ENCODE data around the gene RGS12.

The RGS12 gene

DNA sequence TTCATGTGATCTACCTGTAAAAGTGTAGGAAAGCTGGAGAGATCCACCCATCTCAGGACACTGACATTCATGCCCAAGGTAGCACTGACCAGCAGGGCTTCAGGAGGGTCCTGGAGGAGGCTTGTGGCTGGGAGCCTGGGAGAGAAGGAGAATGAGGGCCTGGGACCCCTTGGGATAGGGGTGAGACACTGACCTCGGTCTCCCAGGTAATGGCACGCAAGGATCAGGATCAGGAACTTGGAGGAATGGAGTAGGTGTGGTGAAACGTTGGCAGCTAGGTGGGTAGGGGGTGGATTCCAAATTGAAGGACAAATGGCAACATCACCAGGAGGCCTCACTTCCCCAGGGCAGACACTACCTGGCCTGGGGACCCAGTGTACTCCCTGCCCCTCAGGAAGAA is 12.4 kb upstream of the RGS12 start:
- no peaks in the 10 kb centered on the region for H3K9me3 ChIP-seq (ENCODE audit: low read length)
- no peak overlapping the region for H3K4me3 ChIP-seq (ENCODE audit: low read depth, low read length, poor library complexity, severe bottlenecking)
- H3K79me2 ChIP-seq (ENCODE audit: insufficient read depth, low read length), result no peaks in the 10 kb centered on the region
- H2AFZ ChIP-seq (ENCODE audit: low read length), result no peak overlapping the region
- H3K36me3 ChIP-seq (ENCODE audit: insufficient read depth, low read length), result no peaks in the 10 kb centered on the region
- H4K20me1 ChIP-seq (ENCODE audit: insufficient read depth, low read length), result no peaks in the 10 kb centered on the region
- no peaks in the 10 kb centered on the region for H3F3A ChIP-seq (ENCODE audit: insufficient read depth, low read length)
- H3K9me2 ChIP-seq (ENCODE audit: low read depth, low read length), result no peaks in the 10 kb centered on the region
- no peaks in the 10 kb centered on the region; the same call in 1 of the 2 replicates for H3K27me3 ChIP-seq (ENCODE audit: insufficient read depth, low read length)
- H3K9ac ChIP-seq (ENCODE audit: low read length), result no peak overlapping the region
- no peak overlapping the region for H3K4me2 ChIP-seq (ENCODE audit: low read length)
- no peak for TF ChIP-seq EZH2 (IDR thresholded peaks at IDR 0.05; ENCODE audit: borderline replicate concordance, low read length)
- TF ChIP-seq, protein P1, sequence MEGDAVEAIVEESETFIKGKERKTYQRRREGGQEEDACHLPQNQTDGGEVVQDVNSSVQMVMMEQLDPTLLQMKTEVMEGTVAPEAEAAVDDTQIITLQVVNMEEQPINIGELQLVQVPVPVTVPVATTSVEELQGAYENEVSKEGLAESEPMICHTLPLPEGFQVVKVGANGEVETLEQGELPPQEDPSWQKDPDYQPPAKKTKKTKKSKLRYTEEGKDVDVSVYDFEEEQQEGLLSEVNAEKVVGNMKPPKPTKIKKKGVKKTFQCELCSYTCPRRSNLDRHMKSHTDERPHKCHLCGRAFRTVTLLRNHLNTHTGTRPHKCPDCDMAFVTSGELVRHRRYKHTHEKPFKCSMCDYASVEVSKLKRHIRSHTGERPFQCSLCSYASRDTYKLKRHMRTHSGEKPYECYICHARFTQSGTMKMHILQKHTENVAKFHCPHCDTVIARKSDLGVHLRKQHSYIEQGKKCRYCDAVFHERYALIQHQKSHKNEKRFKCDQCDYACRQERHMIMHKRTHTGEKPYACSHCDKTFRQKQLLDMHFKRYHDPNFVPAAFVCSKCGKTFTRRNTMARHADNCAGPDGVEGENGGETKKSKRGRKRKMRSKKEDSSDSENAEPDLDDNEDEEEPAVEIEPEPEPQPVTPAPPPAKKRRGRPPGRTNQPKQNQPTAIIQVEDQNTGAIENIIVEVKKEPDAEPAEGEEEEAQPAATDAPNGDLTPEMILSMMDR (IDR thresholded peaks at IDR 0.05; ENCODE audit: low read length), result no peak
- no peak overlapping the region for H3K27ac ChIP-seq (ENCODE audit: low read depth, low read length, poor library complexity, severe bottlenecking)
- no peaks in the 10 kb centered on the region for H3K4me1 ChIP-seq (ENCODE audit: insufficient read depth, low read length, severe bottlenecking)

- no peaks in the 10 kb centered on the region for H3K36me3 ChIP-seq (ENCODE audit: insufficient read depth, low read length)
- H3K9me3 ChIP-seq (ENCODE audit: low read length), result no peaks in the 10 kb centered on the region
- H4K20me1 ChIP-seq (ENCODE audit: insufficient read depth, low read length), result no peaks in the 10 kb centered on the region
- H3F3A ChIP-seq (ENCODE audit: insufficient read depth, low read length), result no peaks in the 10 kb centered on the region
- no peak overlapping the region for H2AFZ ChIP-seq (ENCODE audit: low read length)
- H3K27ac ChIP-seq (ENCODE audit: low read depth, low read length, poor library complexity, severe bottlenecking), result no peak overlapping the region
- H3K4me1 ChIP-seq (ENCODE audit: insufficient read depth, low read length, severe bottlenecking), result no peaks in the 10 kb centered on the region
- no peaks in the 10 kb centered on the region; the same call in 1 of the 2 replicates for H3K27me3 ChIP-seq (ENCODE audit: insufficient read depth, low read length)
- TF ChIP-seq, protein P1 (IDR thresholded peaks at IDR 0.05; ENCODE audit: low read length), result no peak
- TF ChIP-seq EZH2 (IDR thresholded peaks at IDR 0.05; ENCODE audit: borderline replicate concordance, low read length), result no peak
- no peaks in the 10 kb centered on the region for H3K9me2 ChIP-seq (ENCODE audit: low read depth, low read length)
- H3K9ac ChIP-seq (ENCODE audit: low read length), result no peak overlapping the region
- H3K4me2 ChIP-seq (ENCODE audit: low read length), result no peak overlapping the region
- no peaks in the 10 kb centered on the region for H3K79me2 ChIP-seq (ENCODE audit: insufficient read depth, low read length)
- H3K4me3 ChIP-seq (ENCODE audit: low read depth, low read length, poor library complexity, severe bottlenecking), result no peak overlapping the region
Measured at GRCh38 chr4:3283483-3283882, 9.3 kb upstream of the RGS12 start.

- H3K79me2 ChIP-seq (ENCODE audit: insufficient read depth, low read length), result no peaks in the 10 kb centered on the region
- no peaks in the 10 kb centered on the region for H3K9me2 ChIP-seq (ENCODE audit: low read depth, low read length)
- TF ChIP-seq, protein P1 (IDR thresholded peaks at IDR 0.05; ENCODE audit: low read length), result no peak
- TF ChIP-seq EZH2 (IDR thresholded peaks at IDR 0.05; ENCODE audit: borderline replicate concordance, low read length), result no peak
- no peaks in the 10 kb centered on the region for H4K20me1 ChIP-seq (ENCODE audit: insufficient read depth, low read length)
- H3K4me1 ChIP-seq (ENCODE audit: insufficient read depth, low read length, severe bottlenecking), result no peaks in the 10 kb centered on the region
- no peaks in the 10 kb centered on the region for H3K9me3 ChIP-seq (ENCODE audit: low read length)
- H3K36me3 ChIP-seq (ENCODE audit: insufficient read depth, low read length), result no peaks in the 10 kb centered on the region
- H3K27me3 ChIP-seq (ENCODE audit: insufficient read depth, low read length), result no peaks in the 10 kb centered on the region; the same call in 1 of the 2 replicates
- no peak overlapping the region for H2AFZ ChIP-seq (ENCODE audit: low read length)
- H3K9ac ChIP-seq (ENCODE audit: low read length), result no peak overlapping the region
- H3F3A ChIP-seq (ENCODE audit: insufficient read depth, low read length), result no peaks in the 10 kb centered on the region
- H3K4me3 ChIP-seq (ENCODE audit: low read depth, low read length, poor library complexity, severe bottlenecking), result no peak overlapping the region
- H3K27ac ChIP-seq (ENCODE audit: low read depth, low read length, poor library complexity, severe bottlenecking), result no peak overlapping the region
- H3K4me2 ChIP-seq (ENCODE audit: low read length), result no peak overlapping the region
Measured at GRCh38 chr4:3283916-3284315, 8.9 kb upstream of the RGS12 start.

Data from OCI-LY1 (cell line).